Neural progenitor cell (in vitro differentiated cells): ENCODE results near the gene USP48.

Experiments
- CTCF ChIP-seq: fragments of 200-600 bp; sonication (generic); IDR thresholded peaks from 2 replicates; pipeline ENCODE4 v1.5.1; 2017; ENCODE audit warnings: antibody characterized with exemption, mild to moderate bottlenecking
- EZH2phosphoT487 ChIP-seq: fragments of 200-600 bp; sonication (generic); IDR thresholded peaks from 2 replicates; pipeline ENCODE4 v1.6.1; 2017; ENCODE audit warnings: antibody characterized with exemption

DNA sequence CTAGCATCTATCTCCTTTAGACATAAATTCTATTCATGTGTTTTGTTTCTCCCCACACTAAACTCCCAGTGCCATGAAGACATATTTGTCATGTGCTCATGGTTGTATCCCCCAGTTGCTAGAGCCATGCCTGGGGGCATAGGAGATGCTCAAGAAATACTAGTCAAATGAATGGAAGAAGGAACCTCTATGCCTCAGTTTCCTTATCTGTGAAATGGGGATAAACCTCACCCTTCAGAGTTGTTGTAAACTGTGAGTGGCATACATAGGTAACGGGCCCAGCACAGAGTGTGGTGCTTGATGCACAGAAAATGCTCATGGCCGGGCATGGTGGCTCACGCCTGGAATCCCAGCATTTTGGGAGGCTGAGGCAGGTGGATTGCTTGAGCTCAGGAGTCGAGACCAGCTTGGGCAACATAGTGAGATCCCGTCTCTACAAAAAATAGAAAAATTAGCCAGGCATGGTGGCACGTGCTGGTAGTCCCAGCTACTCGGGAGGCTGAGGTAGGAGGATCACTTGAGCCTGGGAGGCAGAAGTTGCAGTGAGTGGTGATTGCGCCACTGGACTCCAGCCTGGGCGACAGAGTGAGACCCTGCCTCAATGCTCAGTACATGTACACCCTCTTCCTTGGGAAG is 37.8 kb upstream of the USP48 start:
- TF ChIP-seq EZH2phosphoT487 (no peak), CTCF (no peak)
